H1 (cell line): Measurements from ENCODE around the gene NTN5. TPM values are rescaled to one million over a fixed set of nuclear protein-coding genes. Genes with fewer than 3 reads are reported as not detected.

Experiments
- GTF2F1 ChIP-seq: IDR thresholded peaks from 2 replicates; pipeline ENCODE4 v1.6.1; 2012; ENCODE audit warnings: low read depth, low read length, improper control_type of control experiment, borderline replicate concordance
- RAD21 ChIP-seq, 2 experiments: IDR thresholded peaks in 1 of 2; conservative IDR thresholded peaks in 1 of 2; 2 replicates each; pipeline ENCODE4 v1.6.1; 2011; ENCODE audit warnings: low read depth in 2 of 2, low read length in 2 of 2, improper control_type of control experiment in 1 of 2, inconsistent platforms in 1 of 2, mild to moderate bottlenecking in 1 of 2, moderate library complexity in 1 of 2
- RNF2 ChIP-seq: fragments of 200-900, 300-1000 bp; sonication (generic); IDR thresholded peaks from 2 replicates; pipeline ENCODE4 v1.7.1; 2016; ENCODE audit warnings: borderline replicate concordance, low read depth, mild to moderate bottlenecking, antibody characterized with exemption, low read length; ENCODE audit not compliant: poor library complexity, severe bottlenecking; ENCODE audit errors: missing control alignments
- polyA plus RNA-seq, 7 experiments: library from polyadenylated mRNA; depleted of rRNA in 3 of 7; stranded (reverse) in 5 of 7; unstranded in 2 of 7; fragments of >200 nt in 5 of 7; fragments of 200-250 nt in 2 of 7; gene quantifications; 1 replicate in 5 of 7; 2 replicates in 1 of 7; 4 replicates in 1 of 7; pipeline versions ENCODE4 v1.2.1 to v1.2.3, GENCODE V29; 2011 to 2013; ENCODE audit warnings: missing spikeins in 2 of 7, mixed read lengths in 2 of 7
- total RNA-seq: library from RNA; stranded (reverse); fragmentation: NEBNext Ultra II Directional; extraction: Animal tissue kit (Norgen Biotek cat#: 25700); gene quantifications from 2 replicates; pipeline ENCODE4 v1.2.1, GENCODE V29; 2021

NTN5 gene
- total and polyA plus RNA-seq, 2 of the 8 experiments (the other 6 are each of a cell fraction or from before 2014, with no cell fraction given), result 0.47 to 0.85 TPM

GRCh38 chr19:48642862-48643261 lies 30.0 kb downstream of the NTN5 start (continued):
- no peak for TF ChIP-seq GTF2F1
- TF ChIP-seq RNF2, result no peak
- no peak for TF ChIP-seq RAD21 (IDR thresholded peaks at IDR 0.05 in 1 of 2, conservative IDR thresholded peaks at IDR 0.05 in 1 of 2; ENCODE audit: low read depth in 2 of 2, low read length in 2 of 2)
- TF ChIP-seq, all 59 proteins: peak for 0
